OCI-LY1 (cell line): ENCODE results near the gene ZNF552.
"Not testable (repeated sequence)": the region's sequence is repeated elsewhere in the genome, so short reads cannot be mapped to it uniquely, and the experiment has no call there.

Experiments
- CTCF ChIP-seq: fragments of 200-600 bp; sonication (generic), shearing (Covaris generic); IDR thresholded peaks from 2 replicates; pipeline ENCODE4 v1.5.1; 2017; ENCODE audit warnings: mild to moderate bottlenecking, antibody characterized with exemption, low read length, moderate library complexity, mixed read lengths
- EZH2 ChIP-seq: fragments of 200-600 bp; sonication (generic), shearing (Covaris generic); IDR thresholded peaks from 2 replicates; pipeline ENCODE4 v1.8.0; 2017; ENCODE audit warnings: borderline replicate concordance, mixed run types, mild to moderate bottlenecking, antibody characterized with exemption, low read length, moderate library complexity, mixed read lengths

- not testable (repeated sequence) for TF ChIP-seq CTCF, EZH2
Measured at GRCh38 chr19:57821501-57821900, 6.8 kb upstream of the ZNF552 start.
